Esophagus muscularis mucosa (tissue), 4 donors: ENCODE results near the gene VSTM2B.

ENCODE experiments used
- CTCF ChIP-seq, 3 experiments: fragments of 200-600 bp in 2 of 3; fragments of 450-650 bp in 1 of 3; sonication (generic) in 2 of 3; IDR thresholded peaks; one replicate each; pipeline ENCODE4 v1.5.1; 2017 to 2019; ENCODE audit warnings: antibody characterized with exemption in 3 of 3, mild to moderate bottlenecking in 2 of 3, moderate library complexity in 1 of 3
- EP300 ChIP-seq: sonication (generic); formaldehyde crosslinking; IDR thresholded peaks from one replicate; pipeline ENCODE4 v1.6.1; 2017; ENCODE audit warnings: antibody characterized with exemption
- POLR2A ChIP-seq: fragments of 450-650 bp; IDR thresholded peaks from one replicate; pipeline ENCODE4 v1.6.1; 2017; ENCODE audit warnings: antibody characterized with exemption, moderate library complexity, mild to moderate bottlenecking, low read depth

DNA sequence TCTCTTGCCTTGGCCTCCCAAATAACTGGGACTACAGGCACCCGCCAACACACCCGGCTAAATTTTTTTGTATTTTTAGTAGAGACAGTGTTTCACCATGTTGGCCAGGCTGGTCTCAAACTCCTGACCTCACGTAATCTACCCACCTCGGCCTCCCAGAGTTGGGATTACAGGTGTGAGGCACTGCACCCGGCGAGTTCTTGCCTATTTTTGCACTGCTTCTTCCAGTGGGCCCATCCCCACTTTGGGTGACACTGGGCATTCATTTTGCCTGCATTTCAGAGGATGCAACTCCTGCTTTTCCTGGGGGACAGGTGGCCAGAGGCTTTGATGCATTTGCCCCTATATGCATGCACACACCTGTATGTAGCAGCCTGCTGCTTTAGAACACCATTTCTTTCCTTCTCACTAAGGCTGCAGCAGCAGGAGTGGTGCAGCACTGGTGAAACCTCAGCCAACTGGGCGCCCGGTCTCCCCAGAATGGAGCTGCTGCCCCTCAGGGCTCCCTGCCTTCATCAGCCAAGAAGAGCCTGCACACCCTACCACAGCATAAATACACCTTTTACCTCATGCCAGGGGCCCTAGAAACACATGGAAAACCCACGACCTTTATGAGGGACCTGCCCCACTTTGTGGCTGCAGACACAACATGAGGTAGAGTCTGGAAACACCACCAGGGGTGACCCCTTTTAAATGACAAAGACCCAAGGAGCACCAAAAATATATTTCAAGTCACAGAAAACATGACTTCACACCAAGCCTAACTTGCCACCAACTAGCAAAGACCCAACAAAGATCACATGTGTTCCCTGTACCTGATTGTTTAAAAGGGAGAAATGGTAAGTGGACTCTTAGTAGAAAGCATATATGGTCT, 43.5 kb downstream of the VSTM2B start:
- no peak for TF ChIP-seq CTCF (IDR thresholded peaks at IDR 0.05)
- TF ChIP-seq POLR2A: no peak
- no peak for TF ChIP-seq EP300
